ACC112 (cell line): ENCODE measurements around the gene PFDN2.

Source experiments
- H2AFZ ChIP-seq: fragments of 200-600 bp; sonication (generic); one replicate; pipeline ENCODE4 v1.6.0; 2017; ENCODE audit warnings: antibody characterized with exemption, low read length; ENCODE audit not compliant: unreplicated experiment
- H3K27ac ChIP-seq: fragments of 200-600 bp; sonication (generic); 2 replicates; pipeline ENCODE4 v1.5.1; 2014; ENCODE audit warnings: low read depth, mild to moderate bottlenecking, antibody characterized with exemption, low read length, moderate library complexity
- H3K27me3 ChIP-seq: fragments of 200-600 bp; sonication (generic); 2 replicates; pipeline ENCODE4 v1.6.1; 2014; ENCODE audit warnings: mild to moderate bottlenecking, antibody characterized with exemption, low read length, moderate library complexity, mixed read lengths; ENCODE audit not compliant: insufficient read depth
- H3K36me3 ChIP-seq: fragments of 200-600 bp; sonication (generic); 2 replicates; pipeline ENCODE4 v1.6.1; 2016; ENCODE audit warnings: mild to moderate bottlenecking, antibody characterized with exemption, low read length, moderate library complexity, mixed read lengths; ENCODE audit not compliant: insufficient read depth
- H3K4me1 ChIP-seq: fragments of 200-600 bp; sonication (generic); one replicate; pipeline ENCODE4 v1.6.1; 2016; ENCODE audit warnings: low read length, mixed read lengths; ENCODE audit not compliant: insufficient read depth, unreplicated experiment, control insufficient read depth
- H3K4me3 ChIP-seq: fragments of 200-600 bp; sonication (generic); 2 replicates; pipeline ENCODE4 v1.5.1; 2014; ENCODE audit warnings: mild to moderate bottlenecking, low read depth, low read length
- H3K79me2 ChIP-seq: fragments of 200-600 bp; sonication (generic); one replicate; pipeline ENCODE4 v1.6.0; 2016; ENCODE audit warnings: low read length; ENCODE audit not compliant: control insufficient read depth, unreplicated experiment, insufficient read depth

Gene PFDN2

GRCh38 chr1:161080441-161081405 lies 37.1 kb downstream of the PFDN2 start:
- no peak overlapping the region for H3K27ac ChIP-seq
- peaks cover 42% of the 10 kb centered on the region for H3K4me1 ChIP-seq
- no peaks in the 10 kb centered on the region for H3K36me3 ChIP-seq
- no peaks in the 10 kb centered on the region for H3K27me3 ChIP-seq
- no peak overlapping the region for H3K4me3 ChIP-seq
- no peaks in the 10 kb centered on the region for H3K79me2 ChIP-seq
- no peak overlapping the region for H2AFZ ChIP-seq

- H3K4me1 ChIP-seq = peaks cover 34% of the 10 kb centered on the region
- H3K36me3 ChIP-seq = no peaks in the 10 kb centered on the region
- no peaks in the 10 kb centered on the region for H3K27me3 ChIP-seq
- H3K79me2 ChIP-seq = no peaks in the 10 kb centered on the region
- no peak overlapping the region for H3K4me3 ChIP-seq
- no peak overlapping the region for H2AFZ ChIP-seq
- H3K27ac ChIP-seq = no peak overlapping the region
Measured at GRCh38 chr1:161079436-161080110, 38.3 kb downstream of the PFDN2 start.

- H3K27me3 ChIP-seq = no peaks in the 10 kb centered on the region
- H3K4me3 ChIP-seq = no peak overlapping the region
- peaks cover 13% of the 10 kb centered on the region for H3K4me1 ChIP-seq
- no peak overlapping the region for H3K27ac ChIP-seq
- no peaks in the 10 kb centered on the region for H3K79me2 ChIP-seq
- no peak overlapping the region for H2AFZ ChIP-seq
- H3K36me3 ChIP-seq = no peaks in the 10 kb centered on the region
Measured at GRCh38 chr1:161077426-161077825, 40.4 kb downstream of the PFDN2 start.

GRCh38 chr1:161076410-161076809 lies 41.4 kb downstream of the PFDN2 start:
- no peaks in the 10 kb centered on the region for H3K79me2 ChIP-seq
- H3K36me3 ChIP-seq = no peaks in the 10 kb centered on the region
- H3K4me1 ChIP-seq = peaks cover 9% of the 10 kb centered on the region
- no peak overlapping the region for H3K27ac ChIP-seq
- no peak overlapping the region for H2AFZ ChIP-seq
- no peak overlapping the region for H3K4me3 ChIP-seq
- H3K27me3 ChIP-seq = no peaks in the 10 kb centered on the region

GRCh38 chr1:161074676-161075368 lies 43.0 kb downstream of the PFDN2 start:
- no peak overlapping the region for H3K27ac ChIP-seq
- no peak overlapping the region for H3K4me3 ChIP-seq
- H3K79me2 ChIP-seq = no peaks in the 10 kb centered on the region
- H3K27me3 ChIP-seq = no peaks in the 10 kb centered on the region
- no peaks in the 10 kb centered on the region for H3K4me1 ChIP-seq
- H3K36me3 ChIP-seq = no peaks in the 10 kb centered on the region
- no peak overlapping the region for H2AFZ ChIP-seq

- Histone ChIP-seq H3K4me1 (no peaks in the 10 kb centered on the region), H3K27me3 (no peaks in the 10 kb centered on the region), H3K36me3 (no peaks in the 10 kb centered on the region), H3K4me3 (no peak overlapping the region), H2AFZ (no peak overlapping the region), H3K27ac (no peak overlapping the region), H3K79me2 (no peaks in the 10 kb centered on the region)
Measured at GRCh38 chr1:161073474-161074121, 44.2 kb downstream of the PFDN2 start.

GRCh38 chr1:161072751-161073449 lies 44.9 kb downstream of the PFDN2 start:
- Histone ChIP-seq H3K36me3 (no peaks in the 10 kb centered on the region), H3K79me2 (no peaks in the 10 kb centered on the region), H3K4me3 (no peak overlapping the region), H3K27me3 (no peaks in the 10 kb centered on the region), H3K4me1 (no peaks in the 10 kb centered on the region), H2AFZ (no peak overlapping the region), H3K27ac (no peak overlapping the region)

GRCh38 chr1:161071886-161072371 lies 45.9 kb downstream of the PFDN2 start:
- H3K4me1 ChIP-seq = no peaks in the 10 kb centered on the region
- H3K36me3 ChIP-seq = no peaks in the 10 kb centered on the region
- no peak overlapping the region for H3K27ac ChIP-seq
- H3K27me3 ChIP-seq = no peaks in the 10 kb centered on the region
- no peak overlapping the region for H3K4me3 ChIP-seq
- H2AFZ ChIP-seq = no peak overlapping the region
- H3K79me2 ChIP-seq = no peaks in the 10 kb centered on the region

GRCh38 chr1:161070761-161071160 lies 47.1 kb downstream of the PFDN2 start:
- H3K4me3 ChIP-seq = no peak overlapping the region
- no peak overlapping the region for H3K27ac ChIP-seq
- no peaks in the 10 kb centered on the region for H3K27me3 ChIP-seq
- no peaks in the 10 kb centered on the region for H3K79me2 ChIP-seq
- no peaks in the 10 kb centered on the region for H3K36me3 ChIP-seq
- H3K4me1 ChIP-seq = no peaks in the 10 kb centered on the region
- H2AFZ ChIP-seq = no peak overlapping the region
